HepG2 (cell line): ENCODE results near the gene GCLM. TPM values are rescaled to one million over a fixed set of nuclear protein-coding genes. Genes with fewer than 3 reads are reported as not detected.

Experiments
- BCL6 ChIP-seq: IDR thresholded peaks from 2 replicates; pipeline ENCODE4 v1.6.1; 2016; ENCODE audit warnings: missing genetic modification reagents, missing compliant biosample characterization
- BCLAF1 ChIP-seq: fragments of 450-650 bp; IDR thresholded peaks from 2 replicates; pipeline ENCODE4 v1.6.1; 2017; ENCODE audit warnings: mild to moderate bottlenecking
- ELF4 ChIP-seq: sonication (generic); formaldehyde crosslinking; IDR thresholded peaks from 2 replicates; pipeline ENCODE4 v1.5.0; 2020; ENCODE audit warnings: missing genetic modification reagents, mild to moderate bottlenecking, moderate library complexity, borderline replicate concordance
- IRF1 ChIP-seq: sonication (generic); formaldehyde crosslinking; IDR thresholded peaks from 2 replicates; pipeline ENCODE4 v1.4.0; 2020; ENCODE audit warnings: low read depth, mild to moderate bottlenecking, missing genetic modification reagents
- KAT7 ChIP-seq: IDR thresholded peaks from 2 replicates; pipeline ENCODE4 v1.6.1; 2018; ENCODE audit warnings: borderline replicate concordance, missing compliant biosample characterization
- LCORL ChIP-seq, 2 experiments: fragments of 450-650 bp in 1 of 2; sonication (generic) in 1 of 2; formaldehyde crosslinking in 1 of 2; IDR thresholded peaks; 2 replicates each; pipeline versions ENCODE4 v1.5.0 to v1.6.1; 2017 to 2020; ENCODE audit warnings: antibody characterized with exemption in 1 of 2, missing genetic modification reagents in 1 of 2
- PTBP1 ChIP-seq: fragments of 200-400 bp; formaldehyde crosslinking; IDR thresholded peaks from 2 replicates; pipeline ENCODE4 v1.6.1; 2018; ENCODE audit warnings: low read length, low read depth; ENCODE audit not compliant: poor library complexity, severe bottlenecking
- RARG ChIP-seq: sonication (generic); formaldehyde crosslinking; IDR thresholded peaks from 2 replicates; pipeline ENCODE4 v1.4.0; 2020; ENCODE audit warnings: low read depth, mild to moderate bottlenecking, missing genetic modification reagents
- RFXAP ChIP-seq: sonication (generic); formaldehyde crosslinking; IDR thresholded peaks from 2 replicates; pipeline ENCODE4 v1.4.0; 2020; ENCODE audit warnings: missing genetic modification reagents, borderline replicate concordance
- RXRB ChIP-seq: IDR thresholded peaks from 2 replicates; pipeline ENCODE4 v1.6.1; 2016; ENCODE audit warnings: borderline replicate concordance, missing genetic modification reagents, missing compliant biosample characterization
- SAP130 ChIP-seq: IDR thresholded peaks from 2 replicates; pipeline ENCODE4 v1.6.1; 2016; ENCODE audit warnings: low read depth
- SMYD3 ChIP-seq: sonication (generic); formaldehyde crosslinking; IDR thresholded peaks from 2 replicates; pipeline ENCODE4 v1.8.1; 2023; ENCODE audit warnings: mild to moderate bottlenecking, missing genetic modification reagents
- TOE1 ChIP-seq: sonication (generic); formaldehyde crosslinking; IDR thresholded peaks from 2 replicates; pipeline ENCODE4 v1.4.0; 2020; ENCODE audit warnings: mild to moderate bottlenecking, missing genetic modification reagents
- ZFP36 ChIP-seq: fragments of 150-350 bp; IDR thresholded peaks from 2 replicates; pipeline ENCODE4 v1.6.1; 2018; ENCODE audit warnings: borderline replicate concordance, low read length, low read depth; ENCODE audit not compliant: partially characterized antibody
- ZNF296 ChIP-seq: sonication (generic); formaldehyde crosslinking; conservative IDR thresholded peaks from 2 replicates; pipeline ENCODE4 v1.5.0; 2020; ENCODE audit warnings: mild to moderate bottlenecking, missing genetic modification reagents
- ZNF337 ChIP-seq: sonication (generic); formaldehyde crosslinking; IDR thresholded peaks from 2 replicates; pipeline ENCODE4 v1.5.1; 2020; ENCODE audit warnings: missing genetic modification reagents, low read depth, mild to moderate bottlenecking, borderline replicate concordance
- ZNF44 ChIP-seq: sonication (generic); formaldehyde crosslinking; IDR thresholded peaks from 2 replicates; pipeline ENCODE4 v1.5.1; 2020; ENCODE audit warnings: mild to moderate bottlenecking, missing genetic modification reagents
- ZNF550 ChIP-seq: sonication (generic); formaldehyde crosslinking; IDR thresholded peaks from 2 replicates; pipeline ENCODE4 v1.4.0; 2020; ENCODE audit warnings: mild to moderate bottlenecking, missing genetic modification reagents, borderline replicate concordance
- ZNF607 ChIP-seq: sonication (generic); formaldehyde crosslinking; IDR thresholded peaks from 2 replicates; pipeline ENCODE4 v1.5.1; 2020; ENCODE audit warnings: missing genetic modification reagents, mild to moderate bottlenecking, borderline replicate concordance
- ZNF609 ChIP-seq: sonication (generic); formaldehyde crosslinking; IDR thresholded peaks from 2 replicates; pipeline ENCODE4 v1.4.0; 2020; ENCODE audit warnings: mild to moderate bottlenecking, missing genetic modification reagents, borderline replicate concordance
- ZNF720 ChIP-seq: sonication (generic); formaldehyde crosslinking; IDR thresholded peaks from 2 replicates; pipeline ENCODE4 v1.4.0; 2020; ENCODE audit warnings: missing genetic modification reagents
- polyA plus RNA-seq, 8 experiments: library from polyadenylated mRNA; depleted of rRNA in 3 of 8; stranded (reverse) in 7 of 8; unstranded in 1 of 8; fragments of >200 nt; fragmentation: Illumina TruSeq in 4 of 8; extraction: Trizol in 4 of 8; gene quantifications; 2 replicates each; pipeline versions ENCODE4 v1.2.1 to v1.2.3, GENCODE V29; 2011 to 2016; ENCODE audit warnings: low read depth in 4 of 8, missing spikeins in 1 of 8, mixed read lengths in 1 of 8; ENCODE audit not compliant: insufficient read depth in 1 of 8
- total RNA-seq, 5 experiments: library from RNA; depleted of rRNA; stranded (reverse); fragments of >200 nt; fragmentation: Illumina TruSeq; extraction: Trizol; gene quantifications; 2 replicates each; pipeline ENCODE4 v1.2.3, GENCODE V29; 2016; ENCODE audit warnings: low read depth in 1 of 5

Gene GCLM
- total and polyA plus RNA-seq, 2 of the 13 experiments (the other 11 are each of a cell fraction or from before 2014, with no cell fraction given) = 8.7 to 29.9 TPM

GRCh38 chr1:93878889-93879586 lies 30.2 kb downstream of the GCLM start, which contains the start of gene DNTTIP2 (continued):
- TF ChIP-seq KAT7 (CRISPR knock-in tag) = peak; percentile 95
- peak; percentile 73; the same call in 1 of the 2 replicates for TF ChIP-seq RXRB (CRISPR knock-in tag)
- TF ChIP-seq PTBP1 = no peak
- TF ChIP-seq BCLAF1 = no peak
- TF ChIP-seq RFXAP (CRISPR knock-in tag) = peak; percentile 84; the same call in 1 of the 2 replicates
- no peak for TF ChIP-seq IRF1 (CRISPR knock-in tag)
- peak; percentile 96 for TF ChIP-seq SAP130 (CRISPR knock-in tag)
- peak; percentile 59; the same call in 1 of the 2 replicates for TF ChIP-seq SMYD3 (CRISPR knock-in tag)
- no peak for TF ChIP-seq LCORL (IDR thresholded peaks at IDR 0.05)
- TF ChIP-seq LCORL (CRISPR knock-in tag; IDR thresholded peaks at IDR 0.05) = no peak
- peak; percentile 51; the same call in 1 of the 2 replicates for TF ChIP-seq ZNF44
- TF ChIP-seq BCL6 (CRISPR knock-in tag) = peak; percentile 22; the same call in 1 of the 2 replicates
- TF ChIP-seq TOE1 (CRISPR knock-in tag) = peak; percentile 56; the same call in 1 of the 2 replicates
- no peak for TF ChIP-seq ZNF550 (CRISPR knock-in tag)
- no peak for TF ChIP-seq ZNF720
- TF ChIP-seq ZNF607 (CRISPR knock-in tag) = peak; percentile 78; the same call in 1 of the 2 replicates
- peak; percentile 81; the same call in 1 of the 2 replicates for TF ChIP-seq ZNF337 (CRISPR knock-in tag)
- TF ChIP-seq ZFP36 = no peak
- 0 out of 2 replicates have a peak, but pooled peaks have one; percentile 78 for TF ChIP-seq ELF4 (CRISPR knock-in tag)
- no peak for TF ChIP-seq ZNF296 (CRISPR knock-in tag)
- TF ChIP-seq ZNF609 (CRISPR knock-in tag) = no peak
- TF ChIP-seq RARG (CRISPR knock-in tag) = no peak
